ENCODE results near the gene CBLB.

DNA sequence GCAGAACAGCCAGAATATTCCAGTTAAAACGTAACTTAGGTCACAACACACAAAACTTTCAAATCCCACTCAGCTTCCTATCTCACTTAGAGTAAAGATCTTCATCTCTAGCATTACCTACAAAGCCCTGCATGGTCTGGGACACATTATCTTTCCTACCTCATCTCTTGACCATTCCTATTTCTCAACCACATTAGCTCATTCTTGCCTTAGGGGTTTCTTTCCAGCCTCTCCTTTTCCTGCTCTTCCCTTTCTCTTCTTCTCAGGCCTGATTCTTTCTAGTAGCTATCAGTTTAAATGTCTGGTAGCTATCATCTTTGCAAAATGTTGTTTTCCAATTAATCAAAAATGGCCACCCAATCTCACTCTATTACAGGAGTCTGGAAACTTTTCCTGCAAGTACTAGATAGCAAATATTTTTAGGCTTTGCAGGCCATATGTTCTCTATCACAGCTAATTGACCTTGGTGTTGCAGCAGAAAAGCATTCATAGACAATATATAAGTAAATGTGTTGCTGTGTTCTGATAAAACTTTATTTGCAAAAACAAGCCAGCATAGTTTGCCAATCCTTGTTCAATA, 15.1 kb upstream of the CBLB start:
- TF ChIP-seq, protein P1, sequence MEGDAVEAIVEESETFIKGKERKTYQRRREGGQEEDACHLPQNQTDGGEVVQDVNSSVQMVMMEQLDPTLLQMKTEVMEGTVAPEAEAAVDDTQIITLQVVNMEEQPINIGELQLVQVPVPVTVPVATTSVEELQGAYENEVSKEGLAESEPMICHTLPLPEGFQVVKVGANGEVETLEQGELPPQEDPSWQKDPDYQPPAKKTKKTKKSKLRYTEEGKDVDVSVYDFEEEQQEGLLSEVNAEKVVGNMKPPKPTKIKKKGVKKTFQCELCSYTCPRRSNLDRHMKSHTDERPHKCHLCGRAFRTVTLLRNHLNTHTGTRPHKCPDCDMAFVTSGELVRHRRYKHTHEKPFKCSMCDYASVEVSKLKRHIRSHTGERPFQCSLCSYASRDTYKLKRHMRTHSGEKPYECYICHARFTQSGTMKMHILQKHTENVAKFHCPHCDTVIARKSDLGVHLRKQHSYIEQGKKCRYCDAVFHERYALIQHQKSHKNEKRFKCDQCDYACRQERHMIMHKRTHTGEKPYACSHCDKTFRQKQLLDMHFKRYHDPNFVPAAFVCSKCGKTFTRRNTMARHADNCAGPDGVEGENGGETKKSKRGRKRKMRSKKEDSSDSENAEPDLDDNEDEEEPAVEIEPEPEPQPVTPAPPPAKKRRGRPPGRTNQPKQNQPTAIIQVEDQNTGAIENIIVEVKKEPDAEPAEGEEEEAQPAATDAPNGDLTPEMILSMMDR (IDR thresholded peaks at IDR 0.05; ENCODE audit: low read depth, low read length, missing input control) = no peak
- TF ChIP-seq EGR1 (IDR thresholded peaks at IDR 0.05; ENCODE audit: low read depth in 2 of 2) = no peak
- TF ChIP-seq TAF1 (conservative IDR thresholded peaks at IDR 0.05) = no peak
- TF ChIP-seq SP1 (IDR thresholded peaks at IDR 0.05) = no peak
- TF ChIP-seq, protein P2, sequence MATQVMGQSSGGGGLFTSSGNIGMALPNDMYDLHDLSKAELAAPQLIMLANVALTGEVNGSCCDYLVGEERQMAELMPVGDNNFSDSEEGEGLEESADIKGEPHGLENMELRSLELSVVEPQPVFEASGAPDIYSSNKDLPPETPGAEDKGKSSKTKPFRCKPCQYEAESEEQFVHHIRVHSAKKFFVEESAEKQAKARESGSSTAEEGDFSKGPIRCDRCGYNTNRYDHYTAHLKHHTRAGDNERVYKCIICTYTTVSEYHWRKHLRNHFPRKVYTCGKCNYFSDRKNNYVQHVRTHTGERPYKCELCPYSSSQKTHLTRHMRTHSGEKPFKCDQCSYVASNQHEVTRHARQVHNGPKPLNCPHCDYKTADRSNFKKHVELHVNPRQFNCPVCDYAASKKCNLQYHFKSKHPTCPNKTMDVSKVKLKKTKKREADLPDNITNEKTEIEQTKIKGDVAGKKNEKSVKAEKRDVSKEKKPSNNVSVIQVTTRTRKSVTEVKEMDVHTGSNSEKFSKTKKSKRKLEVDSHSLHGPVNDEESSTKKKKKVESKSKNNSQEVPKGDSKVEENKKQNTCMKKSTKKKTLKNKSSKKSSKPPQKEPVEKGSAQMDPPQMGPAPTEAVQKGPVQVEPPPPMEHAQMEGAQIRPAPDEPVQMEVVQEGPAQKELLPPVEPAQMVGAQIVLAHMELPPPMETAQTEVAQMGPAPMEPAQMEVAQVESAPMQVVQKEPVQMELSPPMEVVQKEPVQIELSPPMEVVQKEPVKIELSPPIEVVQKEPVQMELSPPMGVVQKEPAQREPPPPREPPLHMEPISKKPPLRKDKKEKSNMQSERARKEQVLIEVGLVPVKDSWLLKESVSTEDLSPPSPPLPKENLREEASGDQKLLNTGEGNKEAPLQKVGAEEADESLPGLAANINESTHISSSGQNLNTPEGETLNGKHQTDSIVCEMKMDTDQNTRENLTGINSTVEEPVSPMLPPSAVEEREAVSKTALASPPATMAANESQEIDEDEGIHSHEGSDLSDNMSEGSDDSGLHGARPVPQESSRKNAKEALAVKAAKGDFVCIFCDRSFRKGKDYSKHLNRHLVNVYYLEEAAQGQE (IDR thresholded peaks at IDR 0.05) = no peak
- TF ChIP-seq, protein P3, sequence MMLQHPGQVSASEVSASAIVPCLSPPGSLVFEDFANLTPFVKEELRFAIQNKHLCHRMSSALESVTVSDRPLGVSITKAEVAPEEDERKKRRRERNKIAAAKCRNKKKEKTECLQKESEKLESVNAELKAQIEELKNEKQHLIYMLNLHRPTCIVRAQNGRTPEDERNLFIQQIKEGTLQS (IDR thresholded peaks at IDR 0.05) = no peak
- no peak for TF ChIP-seq FOXA1 (IDR thresholded peaks at IDR 0.05)
